HG03066 (cell line): ENCODE results near the gene CLDN9.

Experiments
- ATAC-seq: cut with Tn5 transposase; IDR thresholded peaks from one replicate; pipeline ENCODE4 v1.9.1; 2021; ENCODE audit warnings: low read depth; ENCODE audit not compliant: unreplicated experiment

Gene CLDN9

GRCh38 chr16:3028716-3029319 lies 16.1 kb downstream of the CLDN9 start:
- no peak for ATAC-seq

DNA sequence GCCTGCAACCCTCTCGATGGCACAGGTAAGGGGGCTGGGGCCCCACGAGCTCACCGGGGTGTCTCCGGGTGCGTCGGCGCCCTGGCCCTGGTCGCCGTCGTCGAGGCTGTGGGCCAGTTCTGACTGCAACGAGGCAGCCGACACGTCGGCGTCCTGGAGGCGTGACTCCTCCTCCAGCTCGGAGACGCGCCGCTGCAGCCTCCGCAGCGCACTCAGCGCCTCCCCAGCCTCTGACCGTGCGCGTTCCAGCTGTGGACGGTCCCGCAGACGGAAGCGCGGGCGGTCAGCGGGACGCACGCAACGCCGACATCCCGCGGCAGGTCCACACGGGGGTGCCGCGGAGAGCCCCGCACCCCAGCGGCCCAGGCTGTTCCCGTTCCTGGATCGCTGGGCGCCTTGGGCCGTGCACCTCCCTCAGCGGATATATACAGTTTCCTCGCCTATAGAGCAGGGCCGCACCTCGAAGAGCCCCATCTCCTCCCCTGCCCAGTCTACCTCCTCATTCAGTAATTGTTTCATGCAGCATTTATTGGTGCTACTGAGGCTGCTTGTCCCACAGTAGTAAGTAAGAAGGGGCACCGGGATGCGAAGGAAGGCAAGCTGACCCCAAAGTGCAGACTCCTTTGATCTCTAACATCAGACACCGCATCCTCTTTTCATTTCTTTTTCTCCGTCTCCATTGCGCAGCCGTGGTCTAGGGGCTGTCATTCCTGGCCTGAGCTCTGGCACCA lies 16.9 kb downstream of the CLDN9 start:
- ATAC-seq: no peak

DNA sequence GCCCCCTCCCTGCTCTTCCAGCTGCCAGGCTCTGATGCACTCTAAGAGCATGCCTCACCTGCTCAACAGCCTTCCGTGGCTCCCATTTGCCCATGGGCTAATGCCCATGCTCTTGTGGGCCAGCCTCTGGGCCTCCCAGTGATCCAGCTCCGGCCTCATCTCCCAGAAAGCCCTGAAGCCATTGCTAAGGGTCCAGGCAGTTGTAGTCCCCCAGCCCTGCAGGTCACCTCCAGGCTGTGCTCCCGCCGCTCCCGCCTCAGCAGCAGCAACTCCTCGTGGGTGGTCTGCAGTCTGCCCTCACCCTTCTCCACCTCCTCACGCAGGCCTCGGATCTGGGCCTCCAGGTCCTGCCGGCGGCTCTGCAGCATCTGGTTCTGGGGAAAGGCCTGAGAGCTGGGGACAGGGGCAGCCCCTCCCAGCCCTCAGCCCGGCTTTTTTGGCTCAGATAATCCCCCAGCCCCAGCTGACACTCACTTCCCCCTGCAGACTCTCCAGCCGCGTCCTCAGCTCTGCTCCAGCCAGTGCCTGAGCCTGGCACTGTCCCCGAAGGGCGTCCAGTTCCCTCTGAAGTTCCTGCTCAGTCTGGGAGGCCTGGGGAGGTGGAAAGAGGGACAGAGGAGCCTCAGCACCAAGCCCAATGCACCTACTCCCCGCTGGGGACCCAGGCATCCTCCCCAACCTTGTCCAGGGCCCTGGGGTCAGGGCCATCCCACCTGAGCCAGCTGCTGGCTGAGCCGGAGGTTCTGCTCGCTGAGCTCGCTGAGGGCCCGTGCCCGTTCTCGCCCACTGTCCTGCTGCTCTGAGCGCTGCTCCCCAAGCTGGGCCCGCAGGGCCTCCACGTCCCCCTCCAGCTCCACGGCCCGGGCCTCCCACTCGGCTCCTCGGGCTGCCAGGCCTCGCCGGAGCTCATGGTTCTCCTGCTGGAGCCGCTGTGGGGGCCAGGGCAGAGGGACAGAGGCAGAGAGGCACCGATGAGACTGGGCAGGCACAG lies 17.8 kb downstream of the CLDN9 start:
- no peak for ATAC-seq

DNA sequence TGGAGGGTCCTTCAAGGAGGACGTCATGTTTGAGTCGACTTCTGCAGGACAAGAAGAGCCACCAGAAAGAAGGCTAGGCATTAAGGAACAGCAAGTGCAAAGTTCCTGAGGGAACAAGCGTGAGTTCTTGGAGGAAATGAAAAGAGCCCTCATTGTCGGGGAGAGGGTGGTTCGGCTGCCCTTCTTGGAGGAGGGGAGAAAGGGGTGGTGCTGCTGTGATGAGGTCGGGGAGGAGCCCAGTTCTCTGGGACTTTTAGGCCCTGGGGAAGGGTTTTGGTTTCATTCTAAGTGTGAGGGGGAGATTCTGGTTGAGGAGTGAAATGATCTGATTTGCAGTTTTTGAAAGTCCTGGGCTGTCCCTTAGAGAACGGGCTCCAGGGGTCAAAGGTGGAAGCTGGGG lies 19.9 kb downstream of the CLDN9 start:
- no peak for ATAC-seq

DNA sequence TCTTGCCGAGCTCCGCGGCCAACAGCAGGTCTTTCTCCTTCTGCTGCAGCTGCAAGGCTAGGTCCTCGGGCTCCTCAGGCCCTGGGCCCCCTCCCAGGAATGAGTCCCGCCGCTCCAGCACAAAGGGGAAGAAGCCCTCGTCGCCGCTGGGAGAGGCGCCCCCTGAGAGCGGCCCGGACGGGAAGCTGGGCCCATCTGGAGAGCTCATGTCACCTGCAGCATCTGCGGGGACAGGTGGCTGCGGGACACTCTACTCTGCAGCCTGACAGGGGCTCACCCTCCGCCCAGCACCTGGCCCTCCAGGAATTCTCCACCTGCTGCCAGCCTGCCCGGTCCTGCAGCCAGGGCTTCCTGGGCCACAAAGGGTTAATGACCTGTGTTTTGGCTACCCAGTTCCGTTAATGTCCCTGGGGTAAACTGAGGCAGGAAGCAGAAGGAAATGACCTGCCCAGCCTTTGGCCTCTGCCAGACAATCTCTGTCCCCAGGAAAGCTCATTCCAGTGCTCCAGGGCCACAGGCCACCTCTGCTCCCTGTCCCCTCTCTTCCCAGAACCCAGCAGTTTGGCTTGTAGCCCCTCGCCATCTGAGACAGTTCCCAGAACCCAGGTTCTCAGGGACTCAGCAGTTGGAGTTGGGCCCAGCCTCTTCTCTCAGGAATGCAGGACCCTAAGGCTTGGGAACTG lies 22.7 kb downstream of the CLDN9 start:
- no peak for ATAC-seq

GRCh38 chr16:3035972-3036725 lies 23.4 kb downstream of the CLDN9 start:
- no peak for ATAC-seq

DNA sequence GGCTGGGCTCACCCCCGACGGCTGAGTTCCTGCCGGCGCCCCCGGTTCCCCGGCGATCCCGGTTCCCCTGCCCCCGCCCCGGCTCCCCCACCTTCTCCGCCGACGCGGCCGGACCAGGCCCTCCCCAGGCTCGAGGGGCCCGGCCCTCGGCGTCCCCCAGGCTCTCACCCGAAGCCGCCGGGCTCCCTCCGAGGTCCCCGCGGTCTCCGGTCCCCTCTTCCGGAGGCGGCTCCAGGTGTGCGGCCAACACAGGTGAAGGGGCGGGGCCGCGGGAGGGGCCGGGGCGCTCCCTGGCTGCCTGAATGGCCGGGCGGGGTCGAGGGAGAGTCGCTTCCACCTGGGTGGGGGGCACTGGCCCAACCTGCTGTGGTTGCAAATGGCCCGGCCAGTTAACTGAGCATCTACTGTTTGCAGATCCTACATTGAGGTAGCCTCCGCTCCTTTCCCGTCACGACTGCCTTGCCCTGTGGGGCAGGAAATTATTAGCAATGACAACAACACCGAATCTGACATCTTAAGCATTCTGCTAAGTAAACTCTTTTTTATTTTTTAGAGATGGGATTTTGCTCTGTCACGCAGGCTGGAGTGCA lies 24.1 kb downstream of the CLDN9 start, which contains the start of gene BICDL2:
Gene BICDL2 (minus strand): TSS at position 219 of the 590 bp plus-strand sequence. CDS start 1,448 bp downstream, outside the sequence.
- ATAC-seq: no peak

- ATAC-seq: no peak
These were observed 25.5 kb downstream of the CLDN9 start for GRCh38 chr16:3038256-3038655.

GRCh38 chr16:3038896-3039295 lies 26.2 kb downstream of the CLDN9 start:
- no peak for ATAC-seq

- ATAC-seq: no peak
These were observed 29.7 kb downstream of the CLDN9 start for GRCh38 chr16:3042376-3042775.

GRCh38 chr16:3044708-3045107 lies 32.0 kb downstream of the CLDN9 start:
- ATAC-seq: no peak

- ATAC-seq: no peak
These were observed 33.3 kb downstream of the CLDN9 start, which contains the start of gene MMP25 for GRCh38 chr16:3045758-3046640. TSS of gene MMP25 (plus strand) at chr16:3046561. CDS start at chr16:3046918, 357 bp downstream.

- ATAC-seq: no peak
These were observed 34.1 kb downstream of the CLDN9 start for GRCh38 chr16:3046641-3047386.

DNA sequence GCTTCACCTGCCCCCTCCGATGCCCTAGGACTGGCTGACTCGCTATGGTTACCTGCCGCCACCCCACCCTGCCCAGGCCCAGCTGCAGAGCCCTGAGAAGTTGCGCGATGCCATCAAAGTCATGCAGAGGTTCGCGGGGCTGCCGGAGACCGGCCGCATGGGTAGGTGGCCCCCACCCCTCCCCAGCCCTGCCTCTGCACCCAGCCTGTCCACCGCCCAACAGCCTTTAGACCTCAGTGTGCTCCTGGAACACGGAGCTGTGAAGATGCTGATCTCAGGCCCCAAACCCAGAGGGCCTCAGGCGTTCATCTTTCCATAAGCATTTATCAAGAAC lies 34.6 kb downstream of the CLDN9 start:
- ATAC-seq: no peak

DNA sequence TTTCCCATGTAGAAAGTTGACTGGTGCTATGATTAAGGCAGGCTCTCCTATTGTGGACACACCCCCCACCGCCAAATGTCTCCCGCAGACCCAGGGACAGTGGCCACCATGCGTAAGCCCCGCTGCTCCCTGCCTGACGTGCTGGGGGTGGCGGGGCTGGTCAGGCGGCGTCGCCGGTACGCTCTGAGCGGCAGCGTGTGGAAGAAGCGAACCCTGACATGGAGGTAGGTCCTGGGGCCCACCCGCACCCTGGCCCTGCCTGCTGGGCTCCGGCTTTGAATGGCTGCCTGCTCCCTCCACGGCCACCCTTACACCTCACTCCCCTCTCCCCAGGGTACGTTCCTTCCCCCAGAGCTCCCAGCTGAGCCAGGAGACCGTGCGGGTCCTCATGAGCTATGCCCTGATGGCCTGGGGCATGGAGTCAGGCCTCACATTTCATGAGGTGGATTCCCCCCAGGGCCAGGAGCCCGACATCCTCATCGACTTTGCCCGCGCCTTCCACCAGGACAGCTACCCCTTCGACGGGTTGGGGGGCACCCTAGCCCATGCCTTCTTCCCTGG lies 37.3 kb downstream of the CLDN9 start:
- no peak for ATAC-seq

- ATAC-seq: no peak
These were observed 37.8 kb downstream of the CLDN9 start for GRCh38 chr16:3050487-3050886.

- ATAC-seq: no peak
These were observed 38.3 kb downstream of the CLDN9 start for GRCh38 chr16:3051009-3051408.
